GM19240 (cell line): ENCODE measurements around the gene CEP68.

Source experiments
- DNase-seq: peaks from one replicate; pipeline ENCODE4 v3.0.0; 2011; ENCODE audit warnings: low spot score; ENCODE audit not compliant: insufficient read length

Gene CEP68

DNA sequence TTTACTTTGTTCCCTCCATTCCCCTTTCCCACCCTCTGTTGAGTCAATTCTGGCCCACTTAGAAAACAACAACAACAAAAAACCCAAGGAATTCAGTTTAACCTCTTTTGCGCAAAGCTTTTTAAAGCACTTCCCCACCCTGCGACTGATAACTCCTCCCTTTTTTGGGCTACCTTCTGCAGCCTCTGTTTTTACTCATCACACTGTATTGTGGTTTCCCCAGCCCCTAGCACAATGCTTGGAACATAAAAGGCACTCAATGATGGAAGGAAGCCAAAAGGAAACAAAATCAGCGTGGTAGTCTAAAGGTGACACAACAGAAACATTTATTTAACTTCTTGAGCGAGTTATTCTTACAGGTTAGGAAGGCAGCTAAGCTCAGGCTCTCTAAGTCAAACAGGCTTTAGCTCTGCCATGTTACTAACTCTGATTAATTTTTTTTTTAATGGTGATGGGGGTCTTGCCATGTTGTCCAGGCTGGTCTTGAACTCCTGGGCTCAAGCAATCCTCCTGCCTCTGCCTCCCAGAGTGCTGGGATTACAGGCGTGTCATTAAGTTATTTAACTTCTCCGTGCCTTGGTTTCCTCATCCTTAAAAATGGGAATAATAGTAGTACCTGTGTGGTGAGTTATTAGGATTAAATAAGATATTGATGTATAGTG, 1.3 kb downstream of the CEP68 start:
- DNase-seq = no peak

DNA sequence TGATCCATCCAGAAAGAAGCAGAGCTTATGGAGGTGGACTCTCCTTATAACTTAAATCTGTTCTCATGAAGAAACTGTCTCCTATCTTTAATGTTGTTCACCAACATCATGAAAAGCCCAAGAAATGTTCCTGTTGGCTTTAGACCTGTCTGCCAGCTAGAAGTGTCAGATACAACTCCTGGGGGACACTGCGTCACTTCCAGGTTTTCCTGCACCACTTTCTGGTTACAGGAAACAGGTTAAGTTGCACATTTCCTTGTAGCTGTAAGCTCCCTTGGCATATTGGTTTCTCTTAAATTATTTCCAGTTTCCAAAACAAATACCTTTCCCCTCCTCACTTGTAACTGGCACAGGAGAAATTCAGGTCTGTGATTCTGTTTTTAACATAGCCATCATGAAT, 2.9 kb downstream of the CEP68 start:
- DNase-seq = no peak

DNA sequence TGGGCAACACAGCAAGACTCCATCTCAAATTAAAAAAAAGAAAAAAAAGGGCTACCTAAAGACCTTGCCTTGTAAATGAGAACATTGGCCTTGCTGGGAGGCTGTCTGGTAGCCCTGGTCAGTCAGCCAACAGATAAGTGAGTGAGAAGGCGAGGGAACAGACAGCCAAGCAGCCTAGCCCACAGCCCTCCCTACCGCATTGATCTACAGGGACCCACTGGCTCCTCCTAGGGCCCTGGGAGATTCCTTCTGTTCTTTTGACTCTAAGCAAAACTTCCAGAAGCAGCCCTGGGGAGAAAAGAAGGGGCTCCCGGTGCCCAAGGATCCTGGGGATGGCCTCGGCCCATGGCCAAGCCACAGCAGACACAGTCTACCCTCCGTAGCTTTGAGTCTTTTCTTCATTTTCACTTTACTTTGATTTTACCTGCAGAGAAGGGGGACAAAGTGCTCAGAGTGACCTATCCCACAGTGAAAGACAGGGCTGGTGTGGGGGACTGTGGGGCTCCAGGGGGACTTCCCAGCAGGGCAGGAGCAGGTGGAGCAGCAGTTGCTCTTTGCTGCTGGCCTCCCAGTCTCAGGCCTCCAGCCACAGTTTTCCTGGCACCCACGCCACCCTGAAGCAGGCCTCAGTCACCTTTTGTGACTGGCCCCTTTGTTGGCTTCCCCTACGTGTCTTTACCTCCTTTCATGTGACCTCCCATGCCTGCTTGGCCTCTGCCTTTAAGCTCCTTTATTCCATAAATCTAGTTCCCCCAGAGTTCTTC, 5.1 kb downstream of the CEP68 start:
- DNase-seq = no peak

DNA sequence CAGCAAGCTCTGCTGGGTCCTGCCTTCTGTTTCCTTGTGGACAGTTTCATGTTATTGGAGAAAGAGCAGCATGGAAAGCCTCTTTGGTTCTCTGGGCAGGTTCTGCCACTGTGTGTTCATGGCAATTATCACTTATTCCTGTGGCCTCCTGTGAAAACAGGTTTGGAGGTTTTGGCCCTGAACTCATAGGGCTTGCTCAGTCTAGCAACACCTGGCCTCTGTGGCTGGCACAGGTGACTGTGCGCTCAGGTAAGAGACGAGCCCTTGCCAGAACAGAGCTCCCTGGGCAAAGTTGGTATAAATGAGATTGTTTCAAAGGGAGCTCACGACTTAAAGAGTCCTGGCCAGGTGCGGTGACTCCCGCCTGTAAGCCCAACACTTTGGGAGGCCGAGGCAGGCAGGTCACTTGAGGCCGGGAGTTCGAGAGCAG, 5.7 kb downstream of the CEP68 start:
- DNase-seq = no peak

DNA sequence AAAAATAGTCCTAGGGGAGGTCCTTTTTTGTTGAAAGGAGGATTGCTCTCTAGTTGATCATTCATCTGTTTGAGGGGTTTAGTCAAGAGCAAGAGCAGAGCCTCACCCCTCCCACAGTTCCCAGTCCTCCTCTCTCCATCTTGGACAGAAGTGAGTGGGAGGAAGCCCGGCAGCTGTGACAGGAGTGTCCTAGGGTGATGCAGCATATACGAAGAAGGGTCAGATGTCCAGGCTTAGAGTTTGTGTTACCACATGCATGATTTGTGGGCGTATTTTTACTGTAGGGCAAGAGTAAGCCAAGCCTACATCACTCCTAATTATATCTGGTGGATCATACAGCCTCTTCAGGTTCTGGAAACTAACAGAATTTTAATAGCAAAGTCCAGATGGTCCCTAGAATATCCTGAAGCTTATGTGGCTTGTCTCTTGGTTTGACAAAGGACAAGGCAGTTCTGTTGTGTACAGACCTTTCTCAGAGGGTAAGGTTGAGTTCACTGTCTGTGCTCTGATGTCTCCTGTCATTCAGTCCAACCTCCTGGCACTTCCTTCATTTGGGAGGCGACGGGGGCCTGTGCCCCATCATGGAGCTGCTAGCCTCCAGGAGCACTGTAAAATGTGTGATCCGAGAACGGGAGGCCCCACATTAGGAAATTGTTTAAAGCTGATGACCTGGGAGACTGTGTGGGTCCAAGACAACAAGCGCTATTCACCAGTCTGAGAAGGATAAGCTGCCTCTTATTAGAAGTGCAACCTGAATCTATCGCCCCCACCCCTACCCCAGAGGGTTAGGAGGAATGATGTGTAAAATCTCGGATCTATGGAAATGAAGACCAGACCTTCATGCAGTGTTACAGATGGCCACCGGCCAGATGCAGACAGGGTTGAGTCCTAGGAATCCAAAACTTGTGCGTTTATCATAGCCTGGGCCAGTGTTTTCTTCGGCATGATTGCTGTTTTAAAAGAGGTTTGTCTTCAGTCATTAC, 6.9 kb downstream of the CEP68 start:
- DNase-seq = no peak

DNA sequence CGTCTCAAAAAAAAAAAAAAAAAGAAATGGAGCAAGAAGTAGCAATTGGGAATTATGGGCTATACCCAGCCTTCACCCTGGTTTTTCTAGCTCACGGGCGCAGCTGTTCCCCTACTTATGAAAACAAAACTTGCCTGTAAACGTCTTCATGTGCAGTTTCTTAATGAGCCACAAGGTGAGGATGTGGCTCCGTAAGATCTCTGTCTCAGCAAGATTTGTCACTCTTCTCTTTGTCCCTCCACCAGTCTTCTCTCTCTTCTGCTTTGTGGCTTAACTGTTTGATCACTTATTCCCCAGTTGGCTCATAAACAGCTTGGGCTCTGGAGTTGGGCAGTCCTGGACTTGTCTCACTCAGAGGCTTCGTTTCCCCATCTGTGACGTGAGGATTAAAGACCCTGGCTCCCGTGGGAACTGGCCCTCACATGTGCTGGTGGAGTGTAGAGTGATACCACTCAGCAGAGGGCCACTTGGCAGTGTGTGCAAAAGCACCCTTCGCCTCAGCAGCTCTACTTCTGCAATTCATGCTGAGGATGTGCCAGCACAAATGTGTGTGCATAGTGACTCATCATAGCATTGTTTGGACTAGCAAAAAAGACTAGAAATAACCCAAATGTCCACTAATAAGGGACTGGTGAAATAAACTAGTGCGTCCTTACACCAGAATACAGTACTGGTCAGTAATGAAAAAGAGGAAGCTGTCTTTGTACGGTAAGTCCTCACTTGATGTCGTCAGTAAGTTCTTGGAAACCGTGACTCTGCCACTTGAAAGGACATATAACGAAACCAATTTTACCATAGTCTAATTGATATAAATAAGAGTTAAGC, 8.7 kb downstream of the CEP68 start:
- DNase-seq = no peak

DNA sequence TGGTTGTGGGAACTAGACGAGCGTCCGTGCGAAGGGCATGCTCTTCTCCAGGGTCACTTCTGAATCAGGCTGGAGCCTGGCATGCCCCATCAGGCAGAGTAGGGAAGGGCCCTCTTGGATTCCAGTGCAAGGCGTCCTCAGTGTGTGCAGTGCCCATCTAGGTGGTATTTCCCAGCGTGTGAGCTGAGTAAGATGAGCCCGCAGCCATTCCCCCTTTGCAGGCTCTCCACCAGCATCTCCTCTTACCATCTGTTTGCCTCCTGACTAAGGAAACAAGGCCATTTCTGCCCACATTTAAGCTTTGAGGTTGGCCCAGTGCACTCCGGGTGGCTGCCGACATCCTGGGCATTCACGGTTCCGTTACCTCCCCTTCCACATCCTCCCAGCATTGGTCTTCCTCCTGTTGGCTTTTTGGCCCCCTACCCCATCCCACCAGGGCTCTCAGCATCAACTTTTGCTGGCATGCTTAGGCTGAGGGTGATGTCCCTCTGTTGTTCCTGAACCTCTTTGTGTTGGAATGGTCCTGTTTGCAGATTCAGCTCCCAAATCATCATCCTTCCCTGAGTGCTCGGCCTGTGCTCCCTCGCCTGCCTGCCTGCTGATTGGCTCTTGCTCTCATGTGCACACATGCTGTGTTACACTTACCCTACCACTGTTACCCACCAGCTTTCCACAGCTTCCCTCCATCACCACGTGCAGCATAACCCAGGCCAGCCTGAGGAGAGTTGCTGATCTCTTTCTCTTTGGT, 11.8 kb downstream of the CEP68 start:
- no peak for DNase-seq

DNA sequence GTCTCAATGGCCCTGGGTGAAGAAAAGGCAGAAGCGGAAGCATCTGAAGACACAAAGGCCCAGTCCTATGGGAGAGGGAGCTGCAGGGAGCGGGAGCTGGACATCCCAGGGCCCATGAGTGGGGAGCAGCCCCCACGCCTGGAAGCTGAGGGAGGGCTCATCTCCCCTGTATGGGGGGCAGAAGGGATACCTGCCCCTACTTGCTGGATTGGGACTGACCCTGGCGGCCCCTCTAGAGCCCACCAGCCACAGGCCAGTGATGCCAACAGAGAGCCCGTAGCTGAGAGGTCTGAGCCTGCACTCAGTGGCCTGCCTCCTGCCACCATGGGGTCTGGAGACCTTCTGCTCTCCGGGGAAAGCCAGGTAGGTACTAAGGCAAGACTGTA, 13.2 kb downstream of the CEP68 start:
- DNase-seq = no peak

DNA sequence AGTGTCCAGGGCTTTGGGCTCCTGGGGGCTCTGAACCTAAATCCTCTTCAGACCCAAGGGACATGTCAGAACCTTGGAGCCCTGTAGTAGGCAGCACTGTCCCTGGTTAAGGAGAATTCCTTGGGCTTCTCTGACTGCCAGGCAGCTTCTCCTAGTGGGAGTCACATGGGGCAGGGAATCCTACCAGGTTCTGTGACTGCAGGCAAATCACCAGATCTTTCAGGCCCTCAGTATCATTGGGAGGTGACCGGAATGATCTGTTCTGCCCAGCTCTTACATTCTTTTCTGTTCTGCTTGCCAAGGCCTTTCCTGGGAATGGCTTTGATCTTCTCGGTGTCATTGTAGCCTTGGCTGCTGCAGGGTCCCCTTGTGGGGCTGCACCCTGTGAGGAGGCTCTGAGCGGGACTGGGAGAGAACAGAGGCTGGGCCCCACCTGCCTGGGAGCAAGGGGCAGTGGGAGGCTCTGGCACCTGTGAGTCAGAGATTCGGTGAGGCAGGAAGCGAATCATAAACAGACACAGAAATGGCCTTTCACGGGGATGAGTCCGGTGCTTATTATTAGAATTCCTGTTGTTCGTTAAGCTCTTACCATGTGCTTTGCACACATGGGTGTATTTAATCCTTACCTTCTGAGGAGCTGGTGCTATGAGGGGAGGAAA, 14.1 kb downstream of the CEP68 start:
- no peak for DNase-seq

DNA sequence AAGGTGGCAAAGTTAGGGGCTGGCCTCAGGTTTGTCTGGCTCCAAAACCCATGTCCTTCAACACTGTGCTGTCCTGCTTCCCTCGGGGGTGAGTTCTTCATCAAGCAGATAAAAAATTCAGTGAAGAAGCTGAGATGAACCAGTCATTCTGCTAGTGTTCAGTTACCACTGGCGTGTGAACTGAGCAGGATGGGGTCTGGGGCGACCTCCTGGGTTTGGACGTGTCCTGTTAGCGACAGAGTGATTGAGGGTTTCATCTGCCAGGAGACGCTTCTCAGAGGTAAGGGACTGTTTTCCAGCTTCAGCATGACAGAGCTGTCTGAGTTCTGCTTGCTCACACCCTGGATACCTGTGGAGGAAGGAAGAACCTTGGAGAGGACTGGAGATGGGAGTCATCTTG, 14.6 kb downstream of the CEP68 start:
- DNase-seq = no peak

DNA sequence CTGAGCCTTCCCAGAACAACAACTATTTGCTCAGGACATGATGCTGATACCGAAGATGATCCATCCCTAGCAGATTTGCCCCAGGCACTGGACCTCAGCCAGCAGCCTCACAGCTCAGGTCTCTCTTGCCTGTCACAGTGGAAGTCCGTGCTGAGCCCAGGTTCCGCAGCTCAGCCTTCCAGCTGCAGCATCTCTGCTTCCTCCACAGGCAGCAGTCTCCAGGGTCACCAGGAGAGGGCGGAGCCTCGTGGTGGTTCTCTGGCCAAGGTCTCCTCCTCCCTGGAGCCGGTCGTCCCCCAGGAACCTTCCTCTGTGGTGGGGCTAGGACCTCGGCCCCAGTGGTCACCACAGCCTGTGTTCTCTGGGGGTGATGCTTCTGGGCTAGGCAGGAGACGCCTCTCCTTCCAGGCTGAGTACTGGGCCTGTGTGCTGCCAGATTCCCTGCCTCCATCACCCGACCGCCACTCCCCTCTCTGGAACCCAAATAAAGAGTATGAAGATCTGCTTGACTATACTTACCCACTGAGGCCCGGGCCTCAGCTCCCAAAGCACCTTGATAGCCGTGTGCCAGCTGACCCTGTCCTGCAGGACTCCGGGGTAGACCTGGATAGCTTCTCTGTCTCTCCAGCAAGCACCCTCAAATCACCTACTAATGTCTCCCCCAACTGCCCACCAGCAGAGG, 15.4 kb downstream of the CEP68 start:
- no peak for DNase-seq

DNA sequence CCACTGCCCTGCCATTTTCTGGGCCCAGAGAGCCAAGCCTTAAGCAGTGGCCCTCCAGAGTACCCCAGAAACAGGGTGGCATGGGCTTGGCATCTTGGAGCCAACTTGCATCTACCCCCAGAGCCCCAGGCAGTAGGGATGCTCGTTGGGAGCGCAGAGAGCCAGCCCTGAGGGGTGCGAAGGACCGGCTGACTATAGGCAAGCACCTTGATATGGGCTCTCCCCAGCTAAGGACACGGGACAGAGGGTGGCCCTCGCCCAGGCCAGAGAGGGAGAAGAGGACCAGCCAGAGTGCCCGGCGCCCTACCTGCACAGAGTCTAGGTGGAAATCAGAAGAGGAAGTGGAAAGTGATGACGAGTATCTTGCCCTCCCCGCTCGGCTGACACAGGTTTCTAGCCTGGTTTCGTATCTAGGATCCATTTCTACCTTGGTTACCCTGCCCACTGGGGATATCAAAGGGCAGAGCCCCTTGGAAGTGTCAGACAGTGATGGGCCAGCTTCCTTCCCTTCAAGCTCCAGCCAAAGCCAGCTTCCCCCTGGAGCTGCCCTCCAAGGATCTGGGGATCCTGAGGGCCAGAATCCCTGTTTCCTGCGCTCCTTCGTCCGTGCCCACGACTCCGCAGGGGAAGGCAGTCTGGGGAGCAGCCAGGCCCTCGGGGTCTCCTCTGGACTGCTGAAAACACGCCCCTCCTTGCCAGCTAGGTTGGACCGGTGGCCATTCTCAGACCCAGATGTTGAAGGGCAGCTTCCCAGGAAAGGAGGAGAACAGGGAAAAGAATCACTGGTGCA, 16.2 kb downstream of the CEP68 start:
- DNase-seq = no peak

DNA sequence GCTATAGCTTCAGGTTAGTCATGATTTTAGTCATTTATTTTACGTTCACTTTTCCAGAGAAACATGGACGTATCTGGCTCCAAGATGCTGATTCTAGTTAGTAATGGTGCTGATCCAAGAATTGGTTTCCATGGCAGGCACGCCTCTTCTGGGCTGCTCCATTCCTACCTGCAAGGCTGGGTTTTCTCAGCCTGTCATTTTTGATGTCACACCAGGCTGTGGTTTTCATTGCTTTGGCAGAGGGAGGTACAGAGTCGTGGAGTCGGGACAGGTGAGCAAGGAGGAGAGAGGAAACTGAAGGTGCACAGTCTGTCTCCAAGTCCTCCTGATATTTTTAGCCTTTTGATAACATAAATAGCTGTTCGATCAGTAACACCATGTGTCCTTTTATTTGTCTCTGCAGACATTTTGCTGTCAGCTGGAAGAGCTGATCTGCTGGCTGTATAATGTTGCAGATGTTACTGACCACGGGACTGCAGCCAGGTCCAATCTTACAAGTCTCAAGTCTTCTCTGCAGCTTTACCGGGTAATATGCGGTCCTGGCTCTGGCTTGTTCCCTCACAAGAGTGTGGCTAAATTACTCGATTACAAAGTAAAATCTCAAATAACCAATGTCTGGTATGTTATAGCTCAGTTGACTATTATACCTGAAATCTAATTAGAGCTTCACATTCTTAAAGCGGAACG, 17.8 kb downstream of the CEP68 start:
- DNase-seq = no peak

DNA sequence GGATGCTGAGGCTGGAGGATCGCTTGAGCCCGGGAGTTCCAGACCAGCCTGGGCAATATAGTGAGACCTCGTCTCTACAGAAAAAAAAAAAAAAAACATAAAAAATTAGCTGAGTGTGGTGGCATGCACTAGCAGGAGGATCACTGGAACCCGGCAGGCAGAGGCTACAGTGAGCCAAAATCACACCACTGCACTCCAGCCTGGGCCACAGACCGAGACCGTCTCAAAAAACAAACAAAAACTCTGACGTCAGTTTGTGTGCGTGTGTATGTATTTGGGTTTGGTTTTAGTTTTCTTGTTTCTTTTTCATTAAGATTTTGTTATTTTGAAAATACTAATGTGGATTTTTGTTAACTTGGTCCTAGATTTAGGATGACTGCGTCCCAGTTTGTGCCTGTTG, 19.0 kb downstream of the CEP68 start:
- DNase-seq = no peak

DNA sequence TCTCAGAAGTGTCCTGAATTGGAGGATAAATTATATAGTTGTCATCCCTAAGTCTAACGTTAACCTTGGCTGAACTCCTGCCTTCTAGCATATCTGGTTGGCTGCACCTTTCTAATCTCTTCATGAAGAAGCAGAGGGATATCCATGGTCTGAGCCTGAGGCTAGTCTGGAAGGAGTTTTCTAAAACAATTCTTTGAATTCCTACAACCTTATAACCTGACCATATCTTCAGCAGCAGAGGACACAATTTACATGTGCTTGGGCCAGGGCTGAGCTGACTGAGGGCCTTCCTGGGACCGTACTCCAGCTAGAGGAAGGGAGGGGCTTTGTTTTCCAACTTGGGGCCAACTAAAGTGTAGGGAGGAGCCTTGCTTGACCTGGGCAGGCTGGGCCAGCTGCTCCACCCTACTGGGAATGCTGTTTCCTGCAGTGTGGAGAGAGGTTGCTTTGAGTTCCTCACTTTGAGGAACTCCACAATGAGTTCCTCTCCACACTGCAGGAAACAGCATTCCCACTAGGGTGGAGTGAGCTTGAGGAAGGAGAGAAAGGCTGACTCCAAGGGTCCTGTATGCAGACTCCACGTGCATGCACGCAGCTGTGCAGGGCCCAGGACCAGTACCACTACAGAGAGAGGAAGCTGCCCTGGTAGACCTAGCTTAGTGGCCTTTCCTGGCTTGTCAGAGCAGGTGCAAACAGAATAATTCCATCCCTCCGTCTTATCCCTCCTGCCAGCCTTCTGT, 19.6 kb downstream of the CEP68 start:
- no peak for DNase-seq

DNA sequence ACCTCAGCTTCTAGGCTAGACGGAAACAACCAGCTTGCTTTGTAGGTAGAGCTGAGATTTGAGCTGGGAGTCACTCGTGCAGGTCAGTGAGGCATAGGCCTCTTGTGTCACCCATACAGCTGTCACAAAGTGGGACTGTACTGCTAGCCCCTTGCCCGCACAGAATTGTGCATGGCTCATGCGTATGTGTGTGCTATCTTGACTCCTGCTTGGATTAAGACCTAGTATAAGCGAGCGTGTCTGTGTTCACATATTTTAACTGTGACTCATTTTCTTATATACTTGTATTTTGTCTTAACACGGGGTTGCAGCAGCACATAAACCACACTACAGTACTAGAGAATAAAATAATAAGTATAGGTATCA, 20.1 kb downstream of the CEP68 start:
- no peak for DNase-seq

DNA sequence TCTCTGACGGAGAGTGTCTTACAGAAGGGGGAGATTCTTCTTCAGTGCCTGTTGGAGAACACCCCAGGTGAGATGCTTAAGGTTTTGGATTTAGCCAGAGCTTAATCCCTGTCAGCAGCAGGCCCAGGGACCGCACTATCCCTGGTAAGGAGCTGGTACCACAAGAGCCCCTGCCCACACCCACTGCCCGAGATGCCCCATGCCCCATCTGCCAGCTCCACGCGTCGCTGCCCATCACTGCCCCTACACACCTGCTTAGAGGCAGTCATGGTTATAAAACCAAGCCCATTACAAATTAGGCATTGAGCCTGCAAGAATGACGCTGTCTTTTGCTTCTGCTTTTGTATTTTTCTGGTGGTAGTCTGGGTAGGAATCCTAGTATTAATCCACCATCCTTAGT, 21.7 kb downstream of the CEP68 start:
- DNase-seq = no peak
